Activated naive CD4-positive, alpha-beta T cell treated with anti-CD3 and anti-CD28 coated beads, Interleukin-2, amount 50 U/mL, for 72 hours (primary cell): Measurements from ENCODE around the gene RSF1. TPM values are rescaled to one million over a fixed set of nuclear protein-coding genes. Genes with fewer than 3 reads are reported as not detected.

Experiments
- ATAC-seq, 2 donors: fragments of 150-1000 bp; cut with Tn5 transposase; 2 replicates each; pipeline ENCODE4 v1.10.0; 2021; ENCODE audit warnings: mild to moderate bottlenecking in 2 of 2, moderate library complexity in 2 of 2
- DNase-seq, 2 donors: peaks; one replicate each; pipeline ENCODE4 v3.0.0; 2021 to 2022; ENCODE audit warnings: low spot score in 2 of 2
- H3K27ac Mint-ChIP-seq, 2 donors: one replicate each; pipeline ENCODE4 v1.8.0; 2022; ENCODE audit warnings: mild to moderate bottlenecking in 2 of 2, mixed read lengths in 2 of 2
- H3K36me3 Mint-ChIP-seq, 2 donors: one replicate each; pipeline ENCODE4 v1.8.0; 2022; ENCODE audit warnings: mixed read lengths in 2 of 2
- H3K9me3 Mint-ChIP-seq, 2 donors: one replicate each; pipeline ENCODE4 v1.8.0; 2022; ENCODE audit warnings: mixed read lengths in 2 of 2
- total RNA-seq, 2 donors: library from RNA; stranded (reverse); gene quantifications; one replicate each; pipeline ENCODE4 v1.2.3, GENCODE V29; 2022

Gene RSF1
- total RNA-seq, 2 donors from 2014 or later: 51.2 to 65.3 TPM

GRCh38 chr11:77687088-77687487, 133.4 kb downstream of the RSF1 start:
- peaks cover 7 to 16% of the 10 kb centered on the region in 2 donors for H3K36me3 Mint-ChIP-seq
- no peaks in the 10 kb centered on the region for H3K9me3 Mint-ChIP-seq
- DNase-seq: no peak
- peak overlapping the region in 1 of 2 donors; percentile 18 for H3K27ac Mint-ChIP-seq
- no peak for ATAC-seq

DNA sequence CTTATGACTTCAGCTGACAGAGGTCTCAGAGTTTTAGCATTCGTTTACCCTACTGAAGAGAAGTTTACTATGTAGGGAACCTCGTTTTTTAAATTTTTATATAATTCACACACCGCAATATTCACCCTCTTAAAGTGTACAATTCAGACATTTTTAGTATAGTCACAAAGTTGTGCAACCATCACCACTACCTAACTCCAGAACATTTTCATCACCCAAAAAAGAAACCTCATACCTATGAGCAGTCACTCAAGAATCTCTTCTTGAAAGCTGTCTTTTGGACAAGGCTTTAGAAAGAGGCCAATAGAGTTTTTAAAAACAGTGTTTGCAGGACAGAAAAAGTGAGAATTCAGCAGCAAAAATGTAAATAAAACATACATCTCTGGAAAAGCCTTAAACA, 143.4 kb downstream of the RSF1 start:
- H3K9me3 Mint-ChIP-seq: no peaks in the 10 kb centered on the region
- no peak overlapping the region for H3K27ac Mint-ChIP-seq
- ATAC-seq (no peak), DNase-seq (no peak)
- H3K36me3 Mint-ChIP-seq: peaks cover 13 to 14% of the 10 kb centered on the region in 2 donors

DNA sequence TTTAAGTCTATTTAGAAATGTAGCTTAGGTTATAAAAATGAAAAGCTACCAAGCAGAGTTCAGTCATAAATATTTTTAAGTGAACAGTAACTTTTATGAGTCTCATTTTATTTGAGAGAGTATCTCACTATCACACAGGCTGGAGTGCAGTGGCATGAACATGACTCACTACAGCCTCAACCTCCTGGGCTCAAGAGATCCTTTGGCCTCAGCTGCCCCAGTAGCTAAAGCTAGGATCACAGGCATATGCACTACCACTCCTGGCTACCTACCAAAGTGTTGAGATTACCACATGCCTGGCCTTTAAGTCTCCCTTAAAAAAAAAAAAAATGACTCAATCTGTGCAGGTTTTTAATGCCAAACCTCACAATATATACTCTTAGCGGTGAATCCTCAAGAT, 148.3 kb downstream of the RSF1 start:
- ATAC-seq: peak in 1 of 2 donors; percentile 33
- Mint-ChIP-seq H3K27ac (no peak overlapping the region), H3K9me3 (no peaks in the 10 kb centered on the region), H3K36me3 (peaks cover 9 to 14% of the 10 kb centered on the region in 2 donors)
- no peak for DNase-seq

GRCh38 chr11:77669848-77670511, 150.5 kb downstream of the RSF1 start:
- no peak for ATAC-seq
- Mint-ChIP-seq H3K9me3 (no peaks in the 10 kb centered on the region), H3K27ac (no peak overlapping the region), H3K36me3 (peaks cover 0 to 11% of the 10 kb centered on the region in 2 donors)
- no peak for DNase-seq

DNA sequence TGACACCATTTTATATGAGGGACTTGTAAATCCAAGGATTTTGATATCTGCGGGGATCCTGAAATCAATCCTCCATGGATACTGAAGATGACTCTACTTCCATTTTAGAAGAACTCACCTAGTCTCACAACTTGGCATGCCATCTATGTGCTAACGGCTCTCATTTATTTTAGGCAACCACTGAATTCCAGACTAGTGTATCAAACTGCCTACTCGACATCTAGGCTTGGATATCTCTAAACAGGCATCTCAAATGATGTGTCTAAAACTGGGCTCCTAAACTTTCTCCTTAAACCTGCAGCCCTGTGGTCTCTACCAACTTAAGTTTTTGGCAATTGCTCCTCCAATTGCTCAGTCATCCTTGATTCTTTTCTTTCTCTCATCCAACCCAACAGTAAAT, 151.8 kb downstream of the RSF1 start:
- Mint-ChIP-seq H3K36me3 (peaks cover 0 to 8% of the 10 kb centered on the region in 2 donors), H3K9me3 (no peaks in the 10 kb centered on the region), H3K27ac (no peak overlapping the region)
- ATAC-seq (no peak), DNase-seq (no peak)

- H3K36me3 Mint-ChIP-seq: no peaks in the 10 kb centered on the region
- DNase-seq: no peak
These were observed 155.1 kb downstream of the RSF1 start for GRCh38 chr11:77665240-77665965.

DNA sequence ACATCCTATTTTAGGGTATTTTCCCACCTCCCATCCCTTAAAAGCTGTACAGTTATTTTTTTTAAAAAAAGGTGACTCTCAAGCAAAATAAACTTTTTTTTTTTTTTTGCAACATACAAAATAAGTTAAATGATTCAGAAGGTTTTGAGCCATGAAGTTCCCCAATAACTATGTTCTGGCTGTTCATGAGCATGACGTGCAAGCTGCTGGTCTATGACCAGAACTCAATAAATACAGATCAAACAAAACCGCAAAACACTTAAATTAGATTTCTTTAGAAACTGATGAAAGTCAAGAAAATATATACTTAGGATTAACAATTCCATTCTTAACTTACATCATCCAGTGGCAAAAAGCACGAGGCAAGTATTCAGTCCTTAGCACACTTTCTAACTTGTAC, 158.9 kb downstream of the RSF1 start:
- ATAC-seq: no peak
- no peak overlapping the region for H3K27ac Mint-ChIP-seq
- DNase-seq: no peak
- H3K36me3 Mint-ChIP-seq: no peaks in the 10 kb centered on the region
- H3K9me3 Mint-ChIP-seq: no peaks in the 10 kb centered on the region

More at GRCh38 chr11:77665240-77665965, 155.1 kb downstream of the RSF1 start:
- Mint-ChIP-seq H3K9me3 (no peaks in the 10 kb centered on the region), H3K27ac (no peak overlapping the region)
- no peak for ATAC-seq

DNA sequence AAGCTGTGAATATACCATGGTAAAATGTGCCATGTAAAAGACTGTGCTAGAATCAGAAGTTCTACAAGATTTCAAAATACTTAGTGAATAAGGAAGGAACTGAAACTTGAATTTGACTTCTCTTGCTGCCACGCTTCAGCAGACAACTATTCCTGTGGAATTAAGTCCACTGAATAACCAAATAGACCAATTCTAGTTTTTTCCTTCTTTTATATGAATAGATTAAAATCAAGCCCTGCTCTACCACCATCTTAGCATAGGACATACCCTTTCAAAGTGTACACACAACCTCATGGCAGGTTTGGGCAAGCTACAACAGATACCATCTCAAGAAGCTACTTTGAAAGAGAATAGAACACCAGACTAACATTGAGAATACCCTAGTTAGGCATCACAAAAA, 159.6 kb downstream of the RSF1 start:
- ATAC-seq (no peak), DNase-seq (no peak)
- H3K36me3 Mint-ChIP-seq: no peaks in the 10 kb centered on the region
- H3K27ac Mint-ChIP-seq: no peak overlapping the region
- no peaks in the 10 kb centered on the region for H3K9me3 Mint-ChIP-seq

DNA sequence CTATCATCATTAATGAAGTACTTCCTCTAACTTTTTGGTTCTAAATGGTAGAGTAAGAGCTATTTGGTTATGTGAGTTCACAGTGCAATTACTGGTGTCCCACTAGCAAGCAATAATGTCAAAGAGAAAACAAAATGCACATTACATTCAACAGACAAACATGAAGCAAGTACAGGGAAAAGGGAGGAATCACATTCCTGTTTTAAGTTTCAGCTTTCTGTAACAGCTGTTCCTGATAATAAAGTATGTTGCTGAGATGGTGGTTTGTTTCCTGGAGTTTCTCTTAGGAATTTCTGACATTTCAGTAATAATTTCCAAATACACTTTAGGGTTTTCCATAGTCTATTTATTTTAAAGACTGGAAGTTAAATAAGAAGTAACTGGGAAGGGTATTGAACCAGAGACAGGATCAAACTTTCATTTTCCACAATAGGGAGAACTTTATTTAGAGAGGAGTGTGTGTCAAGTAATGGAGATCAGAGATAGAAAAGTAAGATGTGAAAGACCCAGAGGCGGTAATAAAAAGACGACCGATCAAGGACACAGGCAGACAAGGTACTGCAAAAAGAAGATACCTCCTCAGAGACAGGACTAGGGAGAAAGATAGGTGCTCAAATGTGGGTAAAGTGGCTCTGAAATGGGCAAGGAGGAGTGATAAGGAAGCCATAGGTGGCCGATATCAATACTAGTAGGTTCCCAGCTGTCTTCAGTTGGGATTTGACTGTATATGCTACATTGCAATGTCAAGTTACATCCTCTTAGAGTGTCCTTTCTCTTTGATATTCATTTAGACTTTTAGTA, 162.1 kb downstream of the RSF1 start:
- ATAC-seq (no peak), DNase-seq (no peak)
- Mint-ChIP-seq H3K36me3 (no peaks in the 10 kb centered on the region), H3K27ac (no peak overlapping the region), H3K9me3 (no peaks in the 10 kb centered on the region)

DNA sequence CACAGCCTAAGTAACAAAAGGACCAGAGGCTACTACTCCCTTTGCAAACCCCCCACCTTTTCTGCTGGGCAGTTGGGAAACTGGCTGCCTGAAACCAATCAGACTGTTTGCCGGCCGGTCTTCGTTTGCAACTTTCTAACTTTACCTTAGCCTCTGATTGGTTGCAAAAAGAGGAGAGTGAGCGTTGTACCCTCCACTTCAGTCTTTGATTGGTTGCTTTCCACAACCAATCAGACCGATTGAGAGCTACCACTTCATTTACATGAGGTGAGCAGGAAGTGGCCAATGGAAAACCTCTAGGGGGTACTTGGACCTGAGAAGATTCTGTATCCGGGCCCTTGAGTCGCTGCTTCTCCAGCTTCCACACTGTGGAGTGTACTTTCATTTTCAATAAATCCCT, 164.2 kb downstream of the RSF1 start:
- no peak for ATAC-seq
- H3K27ac Mint-ChIP-seq: peak overlapping the region in 1 of 2 donors; percentile 32
- H3K9me3 Mint-ChIP-seq: no peaks in the 10 kb centered on the region

GRCh38 chr11:77654770-77655434, 165.6 kb downstream of the RSF1 start:
- Mint-ChIP-seq H3K9me3 (no peaks in the 10 kb centered on the region), H3K36me3 (no peaks in the 10 kb centered on the region), H3K27ac (peak overlapping the region in 1 of 2 donors; percentile 22)
- ATAC-seq: peak in 1 of 2 donors; percentile 49
- no peak for DNase-seq

More for the DNA sequence above, 164.2 kb downstream of the RSF1 start:
- no peak for DNase-seq
- H3K36me3 Mint-ChIP-seq: no peaks in the 10 kb centered on the region

DNA sequence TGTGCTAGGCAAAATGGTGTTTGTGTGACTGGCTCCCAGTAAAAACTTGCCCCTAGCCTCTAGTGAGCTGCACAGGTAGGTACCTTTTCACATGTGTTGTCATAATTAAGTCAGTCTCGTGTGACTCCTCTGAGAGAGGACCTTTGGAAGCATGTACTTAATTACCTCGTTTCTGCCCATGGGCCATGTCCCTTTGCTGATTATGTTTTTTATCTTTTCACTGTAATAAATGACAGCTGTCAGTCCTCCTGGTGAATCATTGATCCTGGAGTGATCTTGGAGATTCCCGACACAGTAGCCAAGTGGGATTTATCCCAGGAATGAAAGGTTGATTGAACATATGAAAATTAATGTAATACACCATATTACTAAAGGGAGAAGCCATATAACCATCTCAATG, 170.4 kb downstream of the RSF1 start:
- Mint-ChIP-seq H3K36me3 (no peaks in the 10 kb centered on the region), H3K27ac (no peak overlapping the region), H3K9me3 (no peaks in the 10 kb centered on the region)
- DNase-seq (no peak), ATAC-seq (no peak)

- DNase-seq (no peak), ATAC-seq (no peak)
- no peak overlapping the region for H3K27ac Mint-ChIP-seq
- no peaks in the 10 kb centered on the region for H3K9me3 Mint-ChIP-seq
- H3K36me3 Mint-ChIP-seq: no peaks in the 10 kb centered on the region
These were observed 172.7 kb downstream of the RSF1 start for GRCh38 chr11:77647654-77648305.

- Mint-ChIP-seq H3K9me3 (peaks cover 0 to 9% of the 10 kb centered on the region in 2 donors), H3K27ac (no peak overlapping the region), H3K36me3 (peaks cover 0 to 6% of the 10 kb centered on the region in 2 donors)
- ATAC-seq (no peak), DNase-seq (no peak)
These were observed 175.6 kb downstream of the RSF1 start for GRCh38 chr11:77644887-77645286.

DNA sequence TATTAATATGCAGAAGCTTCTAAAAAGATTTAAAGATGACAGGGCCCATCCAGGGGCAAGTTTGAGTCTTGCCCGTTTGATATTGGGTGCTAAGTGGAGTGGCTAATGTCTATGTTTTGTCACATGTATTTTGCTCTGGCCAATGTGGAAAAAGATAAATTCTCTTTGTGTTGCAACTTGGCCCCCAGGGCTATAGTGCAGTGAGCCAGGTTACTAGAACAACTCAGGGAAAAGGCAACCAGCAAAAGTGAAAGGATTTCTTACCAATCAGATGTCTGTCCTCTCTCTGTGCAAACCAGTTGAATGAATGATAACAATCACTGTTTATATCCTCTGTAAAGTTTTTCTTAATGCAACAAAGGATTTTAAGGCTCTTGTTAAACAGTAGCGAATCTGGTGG, 178.3 kb downstream of the RSF1 start:
- DNase-seq (no peak), ATAC-seq (no peak)
- Mint-ChIP-seq H3K27ac (no peak overlapping the region), H3K36me3 (peaks cover 9 to 14% of the 10 kb centered on the region in 2 donors), H3K9me3 (peaks cover 0 to 10% of the 10 kb centered on the region in 2 donors)
